LNCAP (cell line): ENCODE results near the gene SETD4.

ENCODE experiments used
- TF ChIP-seq, protein P1 (sequence below): fragments of 450-650 bp; IDR thresholded peaks from 2 replicates; pipeline ENCODE4 v1.5.1; 2017; ENCODE audit warnings: mild to moderate bottlenecking

Gene SETD4

DNA sequence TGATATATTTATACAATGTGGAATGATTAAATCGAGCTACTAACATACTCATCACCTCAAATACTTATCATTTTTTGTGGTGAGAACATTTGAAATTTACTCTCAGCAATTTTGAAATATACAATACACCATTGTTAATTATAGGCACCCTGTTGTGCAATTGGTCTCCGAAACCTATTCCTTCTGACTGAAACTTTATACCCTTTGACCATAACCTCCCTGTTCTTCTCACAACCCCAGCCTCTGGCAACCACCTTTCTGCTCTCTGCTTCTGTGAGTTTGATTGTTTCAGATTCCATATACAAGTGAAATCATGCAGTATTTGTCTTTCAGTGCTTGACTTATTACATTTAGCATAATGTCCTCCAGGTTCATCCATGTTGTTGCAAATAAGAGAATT lies 49.5 kb downstream of the SETD4 start:
- TF ChIP-seq, protein P1, sequence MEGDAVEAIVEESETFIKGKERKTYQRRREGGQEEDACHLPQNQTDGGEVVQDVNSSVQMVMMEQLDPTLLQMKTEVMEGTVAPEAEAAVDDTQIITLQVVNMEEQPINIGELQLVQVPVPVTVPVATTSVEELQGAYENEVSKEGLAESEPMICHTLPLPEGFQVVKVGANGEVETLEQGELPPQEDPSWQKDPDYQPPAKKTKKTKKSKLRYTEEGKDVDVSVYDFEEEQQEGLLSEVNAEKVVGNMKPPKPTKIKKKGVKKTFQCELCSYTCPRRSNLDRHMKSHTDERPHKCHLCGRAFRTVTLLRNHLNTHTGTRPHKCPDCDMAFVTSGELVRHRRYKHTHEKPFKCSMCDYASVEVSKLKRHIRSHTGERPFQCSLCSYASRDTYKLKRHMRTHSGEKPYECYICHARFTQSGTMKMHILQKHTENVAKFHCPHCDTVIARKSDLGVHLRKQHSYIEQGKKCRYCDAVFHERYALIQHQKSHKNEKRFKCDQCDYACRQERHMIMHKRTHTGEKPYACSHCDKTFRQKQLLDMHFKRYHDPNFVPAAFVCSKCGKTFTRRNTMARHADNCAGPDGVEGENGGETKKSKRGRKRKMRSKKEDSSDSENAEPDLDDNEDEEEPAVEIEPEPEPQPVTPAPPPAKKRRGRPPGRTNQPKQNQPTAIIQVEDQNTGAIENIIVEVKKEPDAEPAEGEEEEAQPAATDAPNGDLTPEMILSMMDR: no peak

DNA sequence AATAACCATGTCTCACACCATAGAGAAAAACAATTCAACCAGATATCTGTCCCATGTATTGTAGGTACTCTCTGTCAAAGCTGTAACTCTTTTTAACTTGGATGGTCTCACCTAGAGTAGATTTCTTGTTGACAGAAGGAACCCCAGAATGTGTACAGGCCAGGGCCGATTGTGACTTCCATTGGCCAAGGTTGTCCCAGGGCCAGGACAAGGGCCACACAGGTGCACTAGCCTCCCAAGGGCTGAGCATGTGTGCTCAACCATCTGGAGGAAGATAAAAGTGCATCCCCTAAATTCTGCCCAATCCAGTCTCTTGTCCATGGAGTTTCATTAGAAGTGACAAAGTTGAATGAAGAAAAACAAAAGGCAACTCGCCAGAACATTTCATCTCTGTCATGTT lies 51.8 kb downstream of the SETD4 start:
- TF ChIP-seq, protein P1: no peak

DNA sequence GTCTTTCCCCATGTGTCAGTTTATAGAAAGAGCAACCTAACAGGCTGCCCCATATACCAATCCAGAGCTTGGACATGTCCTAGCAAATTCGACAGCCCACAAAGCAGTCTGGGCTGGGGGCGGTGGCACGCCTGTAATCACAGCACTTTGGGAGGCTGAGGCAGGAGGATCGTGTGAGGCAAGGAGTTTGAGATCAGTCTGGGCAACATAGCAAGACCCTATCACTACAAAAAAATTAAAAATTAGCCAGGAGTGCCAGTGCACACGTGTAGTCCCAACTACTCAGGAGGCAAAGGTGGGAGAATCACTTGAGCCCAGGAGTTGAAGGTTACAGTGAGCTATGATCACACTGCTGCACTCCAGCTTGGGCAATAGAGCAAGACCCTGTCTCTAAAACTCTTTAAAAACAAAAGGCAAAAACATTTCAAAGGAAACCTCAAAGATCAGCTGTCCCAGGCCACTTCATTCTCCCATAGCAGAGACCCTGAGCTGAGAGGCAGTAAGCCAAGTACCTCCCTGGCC lies 54.4 kb downstream of the SETD4 start:
- TF ChIP-seq, protein P1: no peak

DNA sequence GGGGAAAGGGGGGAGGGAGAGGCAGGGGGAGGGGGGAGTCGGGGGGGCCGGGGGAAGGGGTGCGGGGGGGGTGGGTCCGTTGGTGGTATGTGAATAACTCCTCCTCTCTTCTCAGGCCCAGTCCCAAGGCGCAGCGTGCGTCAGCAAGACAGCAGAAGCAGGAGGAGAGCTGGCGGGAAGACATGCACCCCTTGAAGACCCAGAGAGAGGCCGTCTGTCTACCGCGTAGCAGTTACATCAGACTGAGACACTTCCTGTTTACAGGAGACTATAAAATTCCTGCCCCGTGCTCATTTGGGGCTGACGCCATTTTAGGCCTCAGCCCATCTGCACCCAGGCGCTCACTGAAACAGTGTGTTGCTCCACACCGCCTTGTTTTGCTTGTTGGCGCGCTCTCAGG lies 55.3 kb downstream of the SETD4 start:
- TF ChIP-seq, protein P1: no peak

DNA sequence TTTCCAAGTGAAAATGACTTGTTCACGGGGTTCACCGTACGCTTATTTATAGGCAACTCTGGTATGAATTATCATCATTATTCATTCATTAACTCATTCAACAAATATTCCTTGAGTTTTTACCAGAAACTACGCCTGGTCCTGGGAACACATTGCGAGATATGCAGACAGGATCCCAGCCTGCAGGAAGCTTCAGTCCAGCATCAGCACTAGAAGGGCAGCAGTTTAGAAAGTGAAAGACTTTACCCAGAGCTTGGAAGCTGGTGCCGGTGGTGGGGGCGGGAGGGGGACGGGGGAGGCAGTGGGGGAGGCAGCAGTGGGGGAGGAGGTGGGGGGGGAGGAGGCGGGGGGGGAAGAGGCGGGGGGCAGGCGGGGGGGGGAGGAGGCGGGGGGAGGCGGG lies 55.9 kb downstream of the SETD4 start:
- TF ChIP-seq, protein P1: no peak

DNA sequence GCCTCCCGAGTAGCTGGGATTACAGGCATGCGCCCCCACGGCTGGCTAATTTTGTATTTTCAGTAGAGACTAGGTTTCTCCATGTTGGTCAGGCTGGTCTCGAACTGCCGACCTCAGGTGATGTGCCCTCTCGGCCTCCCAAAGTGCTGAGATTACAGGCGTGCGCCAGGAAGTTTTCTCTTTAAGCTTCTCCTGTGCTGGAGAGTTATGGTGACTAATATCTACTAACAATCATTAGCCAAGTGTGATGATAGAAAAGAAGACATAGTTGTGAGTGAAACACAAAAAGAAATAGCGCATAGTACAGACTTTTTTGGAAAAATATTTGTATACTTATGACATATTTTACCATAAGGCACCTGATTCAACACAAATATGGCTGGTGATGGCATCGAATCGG lies 56.5 kb downstream of the SETD4 start:
- TF ChIP-seq, protein P1: no peak

DNA sequence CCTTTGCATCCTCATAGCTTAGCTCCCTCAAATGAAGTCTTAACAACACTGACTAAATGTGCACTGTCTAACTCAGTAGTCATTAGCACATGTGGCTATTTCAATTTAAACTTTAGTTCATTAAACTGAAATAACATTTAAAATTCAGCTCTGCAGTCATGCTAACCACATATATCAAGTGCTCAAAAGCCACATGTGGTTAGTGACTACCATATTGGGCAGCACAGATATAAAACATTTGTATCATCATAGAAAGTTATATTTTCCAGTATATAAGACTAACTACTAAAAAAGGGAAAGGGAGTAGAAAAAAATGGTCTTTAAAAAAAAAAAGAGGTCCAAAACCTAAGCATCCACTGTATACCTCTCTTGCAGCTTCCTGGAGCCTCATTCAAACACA lies 64.1 kb downstream of the SETD4 start:
- TF ChIP-seq, protein P1: no peak

DNA sequence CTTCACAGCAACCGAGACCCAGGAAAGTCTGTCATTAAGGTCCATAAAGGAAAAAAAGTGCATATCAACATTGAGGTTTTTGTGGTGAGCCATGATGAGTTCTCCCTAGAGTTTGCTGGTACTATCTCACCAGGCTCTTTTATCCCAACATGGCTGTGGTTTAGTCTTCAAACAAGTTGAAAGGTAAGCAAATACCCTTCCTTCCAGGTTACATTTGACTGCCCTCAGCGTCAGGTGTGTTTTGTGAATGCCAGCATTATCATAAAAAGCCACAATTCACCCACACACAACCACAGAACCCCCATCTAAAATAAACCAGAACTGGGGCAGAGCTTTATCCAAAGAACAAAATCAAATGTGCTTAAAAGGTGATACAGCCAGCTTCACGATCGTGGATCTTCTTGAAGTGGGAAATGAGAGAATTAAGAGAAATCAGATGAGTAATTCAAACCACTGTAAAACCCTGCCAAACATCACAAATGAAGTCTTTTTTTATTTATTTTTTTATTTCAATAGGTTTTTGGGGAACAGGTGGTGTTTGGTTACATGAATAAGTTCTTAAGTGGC lies 64.7 kb downstream of the SETD4 start:
- TF ChIP-seq, protein P1: no peak
